ENCODE results near the gene LYPD6B. TPM values are rescaled to one million over a fixed set of nuclear protein-coding genes. Genes with fewer than 3 reads are reported as not detected.

The LYPD6B gene
- total and polyA plus RNA-seq, 7 donors: not detected

DNA sequence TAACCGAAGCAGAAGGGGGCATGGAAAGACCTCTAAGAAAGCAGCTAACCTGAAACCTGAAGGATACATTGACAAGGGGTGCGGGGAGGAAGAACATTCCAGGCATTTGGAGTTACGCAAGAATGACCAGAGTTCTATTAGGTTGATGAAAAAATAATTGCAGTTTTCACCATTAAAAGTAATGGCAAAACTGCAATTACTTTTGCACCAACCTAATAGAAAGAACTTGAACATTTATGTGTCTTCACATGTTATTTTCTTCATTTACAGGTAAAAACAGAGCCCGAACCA lies 110.5 kb downstream of the LYPD6B start:
- Histone ChIP-seq H3K27me3 (ENCODE audit: insufficient read depth in 3 of 3, low read length in 2 of 3) (peaks cover 0 to 2% (median 0%) of the 10 kb centered on the region in 3 donors), H3K4me3 (no peak overlapping the region), H3K27ac (no peak overlapping the region), H3K36me3 (ENCODE audit: insufficient read depth in 1 of 2, low read depth in 1 of 2) (no peaks in the 10 kb centered on the region), H3K9me3 (no peaks in the 10 kb centered on the region), H3K4me1 (no peaks in the 10 kb centered on the region)
- intact Hi-C loops (cut with DNase I): no loop called here
- 81 to 84% (median 81%) methylated on average over 4 of the region's 4 CpGs for whole genome bisulfite sequencing, 3 donors
- no peak for ATAC-seq
- DNase-seq: no peak
- TF ChIP-seq, protein P1, sequence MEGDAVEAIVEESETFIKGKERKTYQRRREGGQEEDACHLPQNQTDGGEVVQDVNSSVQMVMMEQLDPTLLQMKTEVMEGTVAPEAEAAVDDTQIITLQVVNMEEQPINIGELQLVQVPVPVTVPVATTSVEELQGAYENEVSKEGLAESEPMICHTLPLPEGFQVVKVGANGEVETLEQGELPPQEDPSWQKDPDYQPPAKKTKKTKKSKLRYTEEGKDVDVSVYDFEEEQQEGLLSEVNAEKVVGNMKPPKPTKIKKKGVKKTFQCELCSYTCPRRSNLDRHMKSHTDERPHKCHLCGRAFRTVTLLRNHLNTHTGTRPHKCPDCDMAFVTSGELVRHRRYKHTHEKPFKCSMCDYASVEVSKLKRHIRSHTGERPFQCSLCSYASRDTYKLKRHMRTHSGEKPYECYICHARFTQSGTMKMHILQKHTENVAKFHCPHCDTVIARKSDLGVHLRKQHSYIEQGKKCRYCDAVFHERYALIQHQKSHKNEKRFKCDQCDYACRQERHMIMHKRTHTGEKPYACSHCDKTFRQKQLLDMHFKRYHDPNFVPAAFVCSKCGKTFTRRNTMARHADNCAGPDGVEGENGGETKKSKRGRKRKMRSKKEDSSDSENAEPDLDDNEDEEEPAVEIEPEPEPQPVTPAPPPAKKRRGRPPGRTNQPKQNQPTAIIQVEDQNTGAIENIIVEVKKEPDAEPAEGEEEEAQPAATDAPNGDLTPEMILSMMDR (IDR thresholded peaks at IDR 0.05): no peak

DNA sequence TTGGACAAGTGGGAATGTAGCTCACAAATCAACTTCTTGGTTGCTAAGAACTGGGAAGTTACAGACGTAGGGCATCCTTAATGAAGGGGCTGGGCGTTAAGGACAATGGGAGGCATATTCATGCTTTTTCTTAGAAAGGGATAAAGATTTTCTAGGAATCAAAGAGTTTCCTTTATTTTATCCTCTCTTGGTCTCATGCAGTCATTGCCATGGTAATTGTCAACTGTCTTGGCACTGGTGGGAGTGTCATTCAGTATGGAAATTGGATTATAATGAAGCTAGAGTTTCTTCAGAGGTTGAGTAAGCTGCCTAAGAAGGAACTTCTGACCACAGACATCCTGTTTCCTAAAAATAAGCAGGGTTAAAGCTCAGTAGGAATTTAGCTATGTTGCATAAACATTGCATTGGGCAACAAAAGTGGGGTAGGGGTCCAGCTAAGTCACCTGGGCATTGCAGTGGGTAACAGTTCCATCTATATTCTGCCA lies 114.0 kb downstream of the LYPD6B start:
- DNase-seq (no peak), ATAC-seq (no peak)
- no peak overlapping the region for H3K27ac ChIP-seq
- peaks cover 0 to 2% (median 0%) of the 10 kb centered on the region in 3 donors for H3K27me3 ChIP-seq (ENCODE audit: insufficient read depth in 3 of 3, low read length in 2 of 3)
- WGBS, 3 donors: 30 to 34% (median 33%) methylated on average over 2 of the region's 2 CpGs
- H3K9me3 ChIP-seq: no peaks in the 10 kb centered on the region
- intact Hi-C loops (cut with DNase I): no loop called here
- H3K4me1 ChIP-seq: no peaks in the 10 kb centered on the region
- TF ChIP-seq, protein P1 (IDR thresholded peaks at IDR 0.05): no peak
- H3K36me3 ChIP-seq (ENCODE audit: insufficient read depth in 1 of 2, low read depth in 1 of 2): no peaks in the 10 kb centered on the region
- H3K4me3 ChIP-seq: no peak overlapping the region

- H3K4me3 ChIP-seq: no peak overlapping the region
- ATAC-seq (no peak), DNase-seq (no peak)
- H3K27me3 ChIP-seq (ENCODE audit: insufficient read depth in 3 of 3, low read length in 2 of 3): peaks cover 0 to 2% (median 0%) of the 10 kb centered on the region in 3 donors
- WGBS, 3 donors: 68 to 83% (median 79%) methylated on average over 4 of the region's 4 CpGs
- no peak overlapping the region for H3K27ac ChIP-seq
- intact Hi-C loops (cut with DNase I): no loop called here
- TF ChIP-seq, protein P1 (IDR thresholded peaks at IDR 0.05): no peak
- H3K4me1 ChIP-seq: no peaks in the 10 kb centered on the region
- H3K9me3 ChIP-seq: no peaks in the 10 kb centered on the region
- H3K36me3 ChIP-seq (ENCODE audit: insufficient read depth in 1 of 2, low read depth in 1 of 2): no peaks in the 10 kb centered on the region
Observed at GRCh38 chr2:149155196-149155969, 116.9 kb downstream of the LYPD6B start.

DNA sequence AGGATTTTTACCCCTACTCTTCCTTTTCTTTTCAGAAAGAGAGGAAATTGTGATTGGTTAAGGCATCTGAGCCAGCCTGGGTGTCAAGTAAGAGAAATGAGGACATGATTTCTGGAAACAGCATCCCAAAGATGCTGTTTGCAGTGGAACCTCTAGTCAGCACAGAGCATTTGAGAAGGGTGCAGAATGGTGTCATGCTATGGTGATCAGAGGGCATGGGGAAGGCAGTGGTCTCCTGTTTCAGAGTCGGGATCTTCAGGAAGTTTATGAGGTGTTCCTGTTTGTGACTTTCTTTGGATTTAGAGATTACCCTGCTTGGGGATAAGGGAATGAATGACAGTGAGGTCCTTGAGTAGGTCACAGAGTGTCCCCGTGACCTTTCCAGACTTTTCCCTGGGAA lies 117.5 kb downstream of the LYPD6B start:
- TF ChIP-seq, protein P1 (IDR thresholded peaks at IDR 0.05): no peak
- no peak for DNase-seq

More for the DNA sequence above, 117.5 kb downstream of the LYPD6B start:
- H3K27me3 ChIP-seq (ENCODE audit: insufficient read depth in 3 of 3, low read length in 2 of 3): peaks cover 0 to 2% (median 0%) of the 10 kb centered on the region in 3 donors
- H3K9me3 ChIP-seq: no peaks in the 10 kb centered on the region
- intact Hi-C loops (cut with DNase I): no loop called here
- ATAC-seq: no peak
- H3K4me1 ChIP-seq: no peaks in the 10 kb centered on the region
- H3K27ac ChIP-seq: no peak overlapping the region
- 55 to 71% (median 59%) methylated on average over 2 of the region's 2 CpGs for WGBS, 3 donors
- H3K36me3 ChIP-seq (ENCODE audit: insufficient read depth in 1 of 2, low read depth in 1 of 2): no peaks in the 10 kb centered on the region
- H3K4me3 ChIP-seq: no peak overlapping the region
